NCI-H146 treated with DMSO at 0.1 percent for 48 hours (cell line): ENCODE results near the gene TAPT1.

ENCODE experiments used
- DNase-seq: peaks from one replicate; lab custom pipeline; 2025; ENCODE audit not compliant: unreplicated experiment; lab: John Stamatoyannopoulos, UW

TAPT1 gene

GRCh38 chr4:16110661-16111290 lies 115.5 kb downstream of the TAPT1 start:
- DNase-seq: no peak
